ENCODE measurements around the gene GARIN1A.

GRCh38 chr7:128687131-128687530, 15.0 kb downstream of the GARIN1A start:
- TF ChIP-seq CTCF (IDR thresholded peaks at IDR 0.05), result no peak
- TF ChIP-seq POLR2AphosphoS5 (IDR thresholded peaks at IDR 0.05), result no peak
- no peak for TF ChIP-seq EP300 (IDR thresholded peaks at IDR 0.05)
- TF ChIP-seq POLR2A (IDR thresholded peaks at IDR 0.05), result no peak

Measured in stomach (tissue), 4 donors.